ENCODE results near the gene ABHD10.

ABHD10 gene

DNA sequence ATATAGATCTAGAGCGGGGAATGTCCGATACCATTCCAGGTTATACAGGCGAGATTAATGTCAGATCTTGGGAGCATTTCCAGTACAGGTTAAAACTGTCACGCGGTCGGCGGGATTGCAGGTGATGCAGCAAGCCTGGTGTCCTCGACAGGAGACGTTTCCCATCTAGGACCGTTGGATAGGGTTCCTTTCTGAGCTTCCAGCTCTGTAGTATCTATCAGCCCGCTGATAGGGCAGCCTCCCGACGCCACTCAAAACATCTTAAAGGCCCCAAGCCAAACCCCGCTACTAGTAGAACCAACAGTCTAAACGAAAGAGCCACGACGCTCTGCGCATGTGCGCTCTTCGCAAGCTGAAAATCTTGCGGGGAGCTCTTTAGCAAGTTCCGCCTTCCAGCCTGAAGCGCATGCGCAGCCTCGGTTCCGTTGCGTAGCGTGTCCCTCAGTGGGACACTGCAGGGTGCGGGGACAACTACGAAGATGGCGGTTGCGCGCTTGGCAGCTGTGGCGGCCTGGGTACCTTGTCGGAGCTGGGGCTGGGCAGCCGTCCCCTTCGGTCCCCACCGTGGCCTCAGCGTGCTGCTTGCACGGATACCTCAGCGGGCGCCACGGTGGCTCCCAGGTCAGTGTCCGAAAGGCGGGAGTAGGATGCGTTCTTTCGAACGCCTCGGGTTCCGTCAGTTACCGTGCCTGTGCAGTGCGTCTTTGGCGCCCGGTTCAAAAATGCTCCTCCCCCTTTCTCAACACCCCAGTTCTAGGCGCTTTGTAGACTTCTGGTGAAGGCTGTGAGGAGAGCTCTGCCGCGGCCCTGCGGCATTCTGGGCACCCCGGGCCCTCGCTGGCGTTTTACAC is at the start of gene ABHD10:
Gene ABHD10, plus strand, starts transcription at position 444 of the 851 bp plus-strand sequence. Its CDS starts 36 bp downstream, at position 480.
- peak; percentile 92 for DNase-seq

GRCh38 chr3:111929484-111929883 is 49.3 kb upstream of the ABHD10 start:
- DNase-seq = no peak

DNA sequence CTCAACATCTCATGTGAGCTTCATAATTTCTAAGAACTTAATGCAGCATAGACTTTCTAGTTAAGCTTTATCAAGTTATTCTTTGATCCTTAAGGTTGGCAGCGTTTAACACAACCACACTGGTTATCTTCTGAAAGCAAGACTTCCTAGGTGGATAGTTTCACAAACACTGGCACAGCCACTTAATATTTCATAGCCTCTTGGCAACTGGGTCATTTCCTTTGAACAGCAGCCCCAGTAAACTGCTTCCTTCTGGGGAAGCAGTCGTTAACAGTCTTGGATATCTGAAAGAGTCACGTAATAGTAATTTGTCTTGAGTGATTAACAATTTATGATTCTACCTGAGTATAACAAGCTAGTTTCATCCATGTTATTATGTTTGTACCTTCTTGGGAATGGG is 45.9 kb upstream of the ABHD10 start:
- DNase-seq = no peak

DNA sequence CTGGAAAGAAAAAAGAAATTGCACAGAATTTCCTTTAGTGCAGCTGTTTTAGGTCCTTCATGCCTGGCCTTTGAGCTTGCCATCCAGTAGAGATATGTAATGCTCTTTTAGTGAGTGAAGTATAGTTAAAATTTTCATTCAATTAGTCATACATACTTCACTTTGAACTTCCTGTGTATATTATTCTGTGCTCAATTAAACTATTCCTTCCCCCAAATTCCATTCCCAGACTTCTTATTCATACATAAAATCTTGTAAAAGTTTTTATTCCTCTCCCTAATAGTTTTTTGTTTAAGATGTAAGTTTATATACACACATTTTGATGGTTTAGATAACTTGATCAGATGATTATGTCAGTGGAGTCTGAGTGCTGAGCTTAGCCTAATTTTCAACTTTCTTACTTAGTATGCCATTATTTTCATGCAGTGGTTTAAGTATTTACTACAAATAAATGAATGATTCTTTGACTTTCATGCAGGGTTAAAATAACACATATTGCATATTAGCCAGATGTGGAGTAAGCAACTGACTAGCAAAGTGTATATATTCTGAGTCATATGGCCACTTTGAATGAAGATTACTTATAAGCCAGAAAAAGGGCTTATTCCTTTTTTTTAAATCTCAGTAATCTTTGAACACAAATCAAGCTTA is 42.5 kb upstream of the ABHD10 start:
- no peak for DNase-seq

DNA sequence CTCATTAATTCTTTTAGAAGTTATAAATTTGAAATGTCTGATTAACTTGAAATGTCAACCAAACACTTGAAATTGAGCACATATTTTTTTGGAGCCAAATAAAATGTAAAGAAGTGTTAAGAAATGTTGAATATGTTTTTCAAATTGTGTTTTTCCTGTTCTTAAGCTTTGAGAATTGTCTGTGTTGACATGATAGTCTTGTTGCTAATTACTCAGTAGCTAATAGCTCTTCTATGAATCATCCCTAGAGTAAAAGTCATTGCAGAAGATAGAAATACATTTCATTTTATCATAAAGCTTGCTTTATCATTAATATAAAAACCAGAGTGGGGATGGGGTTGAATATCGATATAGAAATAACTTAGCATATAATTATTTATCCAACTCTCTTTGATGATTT is 41.9 kb upstream of the ABHD10 start:
- no peak for DNase-seq

DNA sequence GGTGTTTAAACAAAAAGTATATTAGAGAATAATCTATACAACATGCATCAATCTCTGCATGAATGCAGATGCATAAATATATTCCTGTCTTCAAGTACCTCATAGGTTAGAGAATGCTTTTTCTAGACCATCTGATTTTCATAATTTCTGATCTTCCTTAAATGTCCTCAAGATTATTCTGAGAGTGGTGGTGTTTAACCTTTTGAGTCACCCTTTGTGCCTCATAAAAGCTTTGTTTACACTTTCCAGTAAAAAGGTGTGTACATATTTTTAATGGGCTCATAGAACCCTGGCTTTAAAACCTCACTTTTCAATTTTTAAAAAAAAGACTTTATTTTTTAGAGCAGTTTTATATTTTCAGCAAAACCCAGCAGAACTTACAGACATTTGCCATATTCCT is 41.0 kb upstream of the ABHD10 start:
- DNase-seq = no peak

DNA sequence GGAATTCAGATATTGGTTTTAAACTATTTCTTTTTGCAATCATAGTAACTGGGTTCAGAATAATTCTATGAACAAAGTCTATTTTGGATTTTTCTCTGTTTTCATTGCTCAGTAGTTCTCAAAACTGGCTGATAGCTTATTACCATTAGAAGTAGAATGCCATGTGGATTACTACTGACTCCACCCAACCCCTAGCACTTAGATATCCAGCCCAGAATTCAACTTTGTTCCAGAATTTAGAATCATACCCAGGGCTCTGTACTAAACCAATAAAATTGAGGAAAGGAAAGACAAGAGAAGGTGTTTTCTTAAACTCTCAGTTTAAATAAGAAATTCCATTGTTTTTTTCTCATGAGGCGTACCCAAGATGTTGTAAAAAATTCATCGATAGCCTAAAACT is 39.0 kb upstream of the ABHD10 start:
- DNase-seq = no peak

- no peak for DNase-seq
Observed at GRCh38 chr3:111943533-111943932, 35.3 kb upstream of the ABHD10 start.

GRCh38 chr3:111944372-111944771 is 34.5 kb upstream of the ABHD10 start:
- DNase-seq = no peak

DNA sequence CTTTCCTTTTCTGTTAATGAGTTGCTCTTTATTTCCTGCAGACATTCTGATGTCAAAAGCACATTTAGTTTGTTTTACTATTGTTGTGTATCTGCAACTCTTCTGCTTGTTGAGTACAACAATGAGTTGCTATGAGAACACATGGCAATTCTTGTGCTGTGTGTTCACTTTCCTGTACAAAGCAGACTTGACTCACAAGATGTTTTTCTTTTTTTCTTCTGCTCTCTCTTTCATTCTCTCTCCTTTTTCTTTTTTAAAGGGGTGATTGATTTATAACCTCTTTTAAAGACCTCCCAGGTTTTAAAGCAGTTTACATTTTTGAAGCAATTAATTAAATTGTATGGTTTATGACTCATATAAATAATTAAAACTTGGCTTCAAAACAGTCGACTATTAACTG is 31.6 kb upstream of the ABHD10 start:
- DNase-seq = no peak

GRCh38 chr3:111948786-111949185 is 30.0 kb upstream of the ABHD10 start:
- no peak for DNase-seq

DNA sequence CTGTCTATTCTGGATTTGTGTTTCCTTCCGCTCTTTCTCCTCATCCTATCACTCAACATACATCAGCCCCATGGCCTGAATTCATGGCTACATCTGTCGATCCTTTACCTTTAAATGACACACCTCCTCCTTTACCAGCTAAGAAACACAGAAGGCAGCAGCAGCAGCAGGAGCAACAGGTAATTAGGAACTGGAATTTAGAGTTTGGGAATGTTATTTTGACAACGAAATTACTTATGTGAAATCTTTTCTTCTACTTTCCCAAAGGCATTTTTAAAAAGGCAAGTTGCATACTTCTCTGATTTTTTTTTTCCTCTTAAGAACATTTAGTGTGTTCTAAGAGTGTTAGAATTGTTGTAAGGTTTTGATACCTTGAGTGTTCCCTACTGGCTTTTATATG is 29.1 kb upstream of the ABHD10 start:
- DNase-seq = no peak

DNA sequence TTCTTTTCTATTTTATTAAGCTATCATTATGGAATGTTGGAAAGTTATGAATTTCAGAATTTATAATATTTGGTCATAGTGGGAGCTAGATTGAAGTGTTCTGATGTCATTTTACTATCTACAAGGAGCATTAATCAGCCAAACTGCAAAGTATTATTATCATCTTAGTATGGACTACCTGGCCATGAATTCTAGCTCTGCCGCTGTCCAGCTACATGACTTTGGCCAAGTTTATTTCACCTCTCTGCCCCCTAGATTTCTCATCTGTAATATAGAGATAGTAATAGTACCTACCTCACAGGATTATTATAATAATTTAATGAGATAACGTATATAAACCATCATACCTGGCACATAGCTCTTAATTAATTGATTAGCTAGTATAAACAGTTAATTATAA is 27.8 kb upstream of the ABHD10 start:
- no peak for DNase-seq

GRCh38 chr3:111952086-111952485 is 26.7 kb upstream of the ABHD10 start:
- DNase-seq = no peak

DNA sequence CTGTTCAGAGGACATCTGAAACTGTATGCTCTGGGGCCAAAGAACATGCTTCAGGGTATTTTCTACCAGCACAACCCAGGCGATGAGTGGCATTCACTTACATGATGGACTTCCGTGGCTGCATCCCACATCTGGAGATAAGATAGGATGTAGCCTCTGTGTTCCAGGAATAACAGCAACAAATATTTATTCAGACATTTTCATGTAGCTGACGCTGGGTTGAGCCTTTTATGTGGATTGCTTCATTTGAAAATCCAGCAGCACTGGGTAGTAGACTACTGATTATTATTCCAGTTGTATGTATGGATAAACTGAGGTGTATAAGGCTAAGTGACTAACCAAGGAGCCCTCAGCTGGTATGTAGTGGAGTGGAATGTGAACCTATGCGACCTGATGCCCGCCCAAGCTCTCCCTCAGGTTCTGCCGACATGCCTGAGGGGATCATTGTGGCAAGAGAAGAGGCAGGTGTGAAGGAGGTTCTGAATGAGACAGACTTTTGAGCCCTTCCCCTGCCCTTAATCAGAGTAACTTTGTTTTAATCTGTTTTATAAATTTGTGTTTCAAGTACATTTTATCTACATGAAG is 25.9 kb upstream of the ABHD10 start:
- DNase-seq = no peak

DNA sequence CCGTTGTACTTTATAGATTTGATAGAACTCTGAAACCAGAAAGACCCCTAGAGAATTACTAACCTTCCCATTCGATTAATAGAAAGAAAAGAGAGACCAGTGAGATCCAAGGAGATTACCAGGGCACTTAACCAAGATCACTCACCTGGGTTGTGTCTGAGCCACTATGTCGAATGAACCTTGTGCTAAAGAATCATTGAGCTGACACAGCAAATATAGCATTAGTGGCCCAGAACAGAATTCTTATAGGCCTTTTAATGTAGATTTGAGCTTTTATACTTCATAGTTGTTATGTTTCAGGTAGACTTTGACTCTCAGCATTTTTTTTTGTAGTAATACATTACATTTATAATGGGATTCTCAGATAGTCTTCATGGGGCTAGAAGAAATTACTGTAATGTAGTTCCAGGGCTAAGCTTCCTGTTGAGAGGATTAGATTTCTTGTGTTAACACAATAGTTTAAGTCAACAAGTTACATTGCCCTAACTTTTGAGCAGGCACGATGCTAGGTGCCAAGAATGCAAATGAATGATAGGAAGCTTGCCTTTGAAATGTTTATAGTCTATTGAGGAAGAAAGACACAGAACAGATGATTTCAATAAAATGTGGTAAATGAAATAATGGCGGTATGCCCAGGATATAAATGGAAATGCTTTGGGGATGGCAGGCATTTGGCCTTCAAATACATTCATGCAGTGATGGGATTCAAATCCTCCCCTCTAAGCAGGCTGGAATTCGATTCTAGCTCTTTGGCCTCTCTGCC is 24.4 kb upstream of the ABHD10 start:
- DNase-seq = no peak

DNA sequence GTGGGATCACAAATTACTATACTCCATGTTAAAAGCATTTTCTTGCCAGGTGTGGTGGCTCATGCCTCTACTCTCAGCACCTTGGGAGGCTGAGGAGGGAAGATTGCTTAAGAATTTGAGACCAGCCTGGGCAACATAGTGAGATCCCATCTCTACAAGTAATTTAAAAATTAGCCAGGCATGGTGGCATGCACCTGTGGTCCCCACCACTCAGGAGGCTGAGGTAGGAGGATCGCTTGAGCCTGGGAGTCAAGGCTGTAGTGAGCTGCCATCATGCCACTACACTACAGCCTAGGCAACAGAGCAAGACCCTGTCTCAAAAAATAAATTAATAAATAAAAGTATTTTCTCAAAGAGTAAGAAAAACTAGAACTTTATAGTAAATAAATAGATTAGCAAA is 22.9 kb upstream of the ABHD10 start:
- no peak for DNase-seq

- DNase-seq = no peak
Observed at GRCh38 chr3:111956449-111956848, 22.4 kb upstream of the ABHD10 start.

GRCh38 chr3:111956995-111957734 is 21.7 kb upstream of the ABHD10 start:
- no peak for DNase-seq

- no peak for DNase-seq
Observed at GRCh38 chr3:111961461-111962164, 17.2 kb upstream of the ABHD10 start.

GRCh38 chr3:111963424-111963823 is 15.4 kb upstream of the ABHD10 start:
- no peak for DNase-seq

GRCh38 chr3:111965484-111965883 is 13.3 kb upstream of the ABHD10 start:
- DNase-seq = no peak

All from NCI-H1436 treated with DMSO at 0.1 percent for 48 hours (cell line).